Cortex of kidney (tissue), 1 donor: ENCODE results near the gene PNMA1.

Experiments
- DNase-seq: peaks from one replicate; lab custom pipeline; 2025; lab: John Stamatoyannopoulos, UW

PNMA1 gene, protein sequence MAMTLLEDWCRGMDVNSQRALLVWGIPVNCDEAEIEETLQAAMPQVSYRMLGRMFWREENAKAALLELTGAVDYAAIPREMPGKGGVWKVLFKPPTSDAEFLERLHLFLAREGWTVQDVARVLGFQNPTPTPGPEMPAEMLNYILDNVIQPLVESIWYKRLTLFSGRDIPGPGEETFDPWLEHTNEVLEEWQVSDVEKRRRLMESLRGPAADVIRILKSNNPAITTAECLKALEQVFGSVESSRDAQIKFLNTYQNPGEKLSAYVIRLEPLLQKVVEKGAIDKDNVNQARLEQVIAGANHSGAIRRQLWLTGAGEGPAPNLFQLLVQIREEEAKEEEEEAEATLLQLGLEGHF

DNA sequence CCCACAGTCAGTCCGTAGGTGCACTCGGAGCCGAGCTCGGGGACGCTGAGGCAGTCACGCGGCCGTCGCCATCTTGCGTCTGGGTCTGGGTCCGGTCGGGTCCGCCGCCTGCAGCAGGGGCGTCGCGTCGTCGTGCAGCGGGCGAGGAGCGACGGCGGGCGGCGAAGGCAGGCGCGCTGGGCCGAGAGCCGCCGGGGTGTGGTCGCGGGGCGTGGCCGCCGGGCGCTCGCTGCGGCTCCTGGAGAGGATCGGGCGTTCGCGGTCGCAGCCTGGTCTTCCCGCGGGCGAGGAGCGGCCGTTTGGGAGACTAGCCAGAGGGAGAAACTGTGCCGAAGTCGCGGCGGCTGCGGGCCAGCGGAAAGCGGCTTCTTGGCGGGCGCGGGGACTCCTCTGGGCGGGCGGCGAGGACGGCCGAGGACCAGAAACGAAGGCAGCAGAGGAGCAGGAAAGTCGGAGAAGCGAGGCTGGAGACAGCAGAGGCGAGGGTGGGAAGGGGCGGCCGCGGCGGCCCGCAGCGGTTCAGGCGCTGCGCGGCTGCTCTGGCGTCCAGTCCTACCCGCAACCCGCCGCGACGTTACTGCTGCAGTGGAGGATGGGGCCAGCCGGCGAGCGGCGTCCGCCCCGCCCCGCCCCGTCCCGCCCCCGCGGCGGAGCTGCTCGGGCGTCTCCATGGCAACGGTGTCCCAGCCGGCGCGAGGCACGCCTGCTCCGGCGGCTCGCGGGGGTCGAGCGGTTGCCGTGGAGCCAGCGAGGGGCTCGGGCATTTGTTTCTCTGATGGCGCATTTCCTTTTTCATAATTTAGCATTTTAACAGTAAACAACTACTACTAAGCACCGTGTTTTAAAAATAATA is at the start of gene PNMA1:
Gene PNMA1 (minus strand): TSS at position 582 of the 853 bp plus-strand sequence. CDS start 745 bp downstream, outside the sequence.
- peak; percentile 56 for DNase-seq

DNA sequence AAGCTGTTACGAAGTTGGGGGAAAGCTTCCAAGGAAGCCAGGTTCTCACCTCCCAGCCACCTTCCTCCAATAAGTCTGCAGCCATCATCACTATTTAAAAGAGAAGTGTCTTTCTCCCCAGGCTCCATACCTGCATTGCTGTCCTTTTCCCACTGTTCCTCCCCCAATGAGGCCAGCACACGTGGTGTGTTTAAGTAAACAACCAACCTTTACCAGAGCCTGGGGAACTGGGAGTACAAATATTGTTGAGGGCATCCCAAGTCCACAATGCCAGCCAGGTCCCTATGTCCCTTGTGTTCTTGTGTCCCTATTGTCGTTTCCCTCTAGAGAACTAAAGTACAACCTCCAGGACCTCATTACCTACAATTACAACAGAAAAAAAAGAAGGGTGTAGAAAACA is 49.2 kb upstream of the PNMA1 start:
- DNase-seq: no peak

DNA sequence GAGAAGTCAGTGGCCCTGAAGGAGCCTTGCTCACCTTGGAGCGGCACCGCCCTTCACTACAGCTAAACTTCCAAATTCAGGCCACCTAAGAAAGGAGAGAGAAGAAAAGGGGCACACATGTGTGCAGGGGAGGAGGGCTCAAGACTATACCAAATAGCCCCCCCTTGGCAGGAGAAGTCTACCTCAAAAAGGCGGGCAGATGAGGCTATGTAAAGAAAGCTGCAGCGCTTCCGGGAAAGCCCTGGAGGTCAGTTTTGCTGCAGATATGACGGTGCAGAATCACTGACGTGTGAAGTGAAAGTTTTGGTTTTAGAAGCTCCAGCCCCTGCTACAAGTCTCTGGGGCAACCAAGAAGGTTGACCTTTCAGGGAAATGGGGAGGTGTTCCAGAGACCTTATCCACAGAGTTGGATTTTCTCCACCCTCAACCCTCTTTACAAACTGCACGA is 48.2 kb upstream of the PNMA1 start:
- no peak for DNase-seq

DNA sequence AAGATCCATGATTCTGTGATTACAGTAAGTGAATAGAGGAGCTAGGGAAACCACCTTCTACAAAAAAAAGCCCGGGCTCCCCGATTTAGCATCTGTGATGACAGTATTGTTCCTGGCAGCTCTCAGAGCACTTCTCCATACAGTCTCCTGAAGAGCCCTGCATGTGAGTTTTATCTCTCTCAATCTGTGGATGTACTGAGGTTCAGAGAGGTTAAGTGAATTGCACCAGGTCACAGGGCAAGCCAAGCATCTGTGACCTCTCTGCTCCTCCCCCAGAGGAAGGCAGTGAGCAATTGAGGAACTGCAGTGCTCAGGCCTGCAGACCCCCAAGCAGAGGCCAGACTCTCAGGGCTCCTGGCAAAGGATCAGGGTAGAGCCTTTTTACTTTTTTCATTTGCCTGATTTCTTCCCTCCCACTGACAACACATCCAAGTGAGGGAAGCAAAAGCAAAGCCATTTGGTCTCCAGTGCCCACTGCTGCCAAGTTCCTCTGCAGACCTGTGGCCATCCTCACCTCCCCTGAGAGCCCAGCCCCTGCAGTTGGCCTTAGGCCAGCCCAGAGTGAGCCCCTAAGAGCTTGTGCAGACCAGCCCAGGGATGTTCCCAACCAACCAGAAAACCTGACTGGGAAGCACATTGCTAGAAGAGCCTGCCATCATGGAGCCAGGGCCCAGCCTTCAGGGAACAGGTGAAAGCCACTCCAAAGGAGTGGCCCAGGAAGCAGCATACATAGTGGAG is 47.6 kb upstream of the PNMA1 start:
- DNase-seq: no peak

DNA sequence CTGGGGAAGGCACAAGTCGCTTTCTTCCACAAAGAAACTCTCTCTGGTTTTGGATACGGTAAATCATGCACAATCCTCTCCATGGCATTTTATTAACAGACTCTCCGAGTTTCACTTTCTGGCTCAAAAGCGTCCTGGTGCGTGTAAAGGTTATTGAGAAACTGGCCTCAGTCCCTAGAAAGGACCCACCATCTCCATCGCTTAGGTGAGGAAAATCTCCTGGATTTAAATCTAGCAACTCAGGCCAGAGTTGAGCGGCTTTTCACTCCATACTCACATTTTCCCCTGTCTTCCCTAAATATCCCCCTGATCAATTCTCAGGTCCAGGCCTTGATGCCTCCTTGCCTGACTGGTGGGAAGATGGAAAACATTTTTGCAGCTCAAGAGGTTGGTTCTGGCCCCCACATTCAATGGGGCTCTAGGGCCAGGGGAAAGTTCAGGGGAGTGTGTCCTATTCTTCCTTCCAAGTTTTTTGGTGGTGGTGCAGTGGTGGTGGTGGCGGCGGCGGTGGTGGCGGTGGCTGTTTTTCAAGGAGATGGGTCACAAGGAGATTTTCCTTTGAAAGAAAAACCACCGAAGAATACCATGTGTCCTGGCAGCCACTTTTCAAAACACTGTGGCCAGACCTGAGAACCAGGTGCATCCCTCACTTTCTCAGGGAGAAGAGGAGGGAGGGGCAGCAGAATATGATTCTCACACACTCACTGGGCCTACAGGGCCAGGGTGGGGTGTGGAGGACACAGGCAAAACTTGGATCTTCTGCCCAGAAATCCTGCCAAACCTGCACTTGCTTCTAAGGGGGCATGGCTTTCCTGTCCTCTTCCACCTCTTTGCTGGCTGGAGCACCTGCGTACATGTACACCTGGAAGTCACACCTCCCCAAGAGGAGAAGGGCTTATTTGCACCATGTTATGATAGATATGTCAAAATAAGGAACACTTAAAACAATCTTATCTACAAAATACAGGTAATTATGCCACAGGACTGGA is 46.7 kb upstream of the PNMA1 start:
- no peak for DNase-seq

DNA sequence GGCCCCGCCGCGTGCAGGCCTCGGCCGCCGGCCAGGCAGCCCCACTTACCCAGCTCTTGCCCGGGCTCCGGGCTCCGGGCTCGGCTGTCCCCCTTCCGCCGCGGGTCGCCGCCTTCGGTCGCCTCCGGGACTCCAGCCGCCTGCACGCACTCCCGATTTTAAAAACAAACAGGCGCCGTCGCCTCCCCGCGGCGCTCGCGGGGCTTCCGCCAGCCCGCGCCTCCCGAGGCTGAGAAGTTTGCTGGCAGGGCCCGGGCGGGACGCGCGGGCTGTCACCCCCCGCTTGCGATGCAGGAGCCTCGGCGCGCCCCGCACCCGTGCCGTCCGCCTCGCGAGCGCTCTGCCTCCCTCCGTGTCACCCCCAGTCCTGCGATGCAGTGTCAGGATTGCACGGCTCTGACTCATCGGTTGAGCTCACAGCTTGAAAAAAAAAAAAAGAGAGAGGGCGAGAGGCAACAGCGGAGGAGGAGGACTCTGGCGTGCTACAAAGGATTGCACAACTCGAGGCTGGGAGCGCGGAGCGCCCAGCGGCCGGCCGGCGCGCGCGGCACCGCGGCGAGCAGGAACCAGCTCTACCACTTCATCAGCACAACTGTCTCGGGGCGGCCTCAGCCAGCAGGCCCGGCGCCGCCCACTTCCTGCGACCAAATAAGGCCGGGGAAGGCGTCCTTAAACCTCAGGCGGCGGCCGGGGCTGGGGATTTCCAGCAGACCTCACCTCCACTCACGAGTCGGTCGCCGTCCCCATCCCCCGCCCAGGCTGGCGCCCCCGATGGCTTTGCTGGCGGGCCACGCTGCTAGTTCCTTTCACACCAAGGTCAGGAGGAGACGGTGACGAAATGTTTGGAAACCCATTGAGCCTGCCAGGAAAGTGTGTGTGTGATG is 45.8 kb upstream of the PNMA1 start:
- peak; percentile 31 for DNase-seq

DNA sequence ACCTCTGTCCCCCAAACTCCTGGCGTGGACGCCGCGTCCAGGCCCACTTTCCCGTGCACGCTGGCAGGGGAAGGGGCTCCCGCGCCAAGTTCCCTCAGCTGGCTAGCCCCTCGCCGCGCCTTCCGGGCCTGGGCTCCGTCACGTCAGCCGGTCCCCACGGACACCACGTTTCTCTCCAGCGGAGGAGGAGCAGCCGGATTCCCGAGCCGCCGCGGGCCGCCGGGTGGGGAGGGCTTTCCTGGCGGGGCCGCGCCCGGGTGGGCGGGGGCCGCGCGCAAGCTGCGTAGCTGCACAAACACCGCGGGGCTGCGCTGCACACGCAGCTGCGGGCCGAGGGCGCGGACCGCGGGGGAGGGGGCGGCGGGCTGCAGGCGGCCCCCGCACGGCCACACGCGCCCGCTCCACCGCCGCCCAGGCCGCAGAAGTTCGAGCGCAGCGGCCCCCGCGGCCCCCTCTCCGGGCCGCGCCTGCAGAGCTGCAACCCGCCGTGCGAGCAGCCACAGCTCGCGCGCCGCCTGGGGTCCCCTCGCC is 45.1 kb upstream of the PNMA1 start:
- DNase-seq: peak; percentile 40

DNA sequence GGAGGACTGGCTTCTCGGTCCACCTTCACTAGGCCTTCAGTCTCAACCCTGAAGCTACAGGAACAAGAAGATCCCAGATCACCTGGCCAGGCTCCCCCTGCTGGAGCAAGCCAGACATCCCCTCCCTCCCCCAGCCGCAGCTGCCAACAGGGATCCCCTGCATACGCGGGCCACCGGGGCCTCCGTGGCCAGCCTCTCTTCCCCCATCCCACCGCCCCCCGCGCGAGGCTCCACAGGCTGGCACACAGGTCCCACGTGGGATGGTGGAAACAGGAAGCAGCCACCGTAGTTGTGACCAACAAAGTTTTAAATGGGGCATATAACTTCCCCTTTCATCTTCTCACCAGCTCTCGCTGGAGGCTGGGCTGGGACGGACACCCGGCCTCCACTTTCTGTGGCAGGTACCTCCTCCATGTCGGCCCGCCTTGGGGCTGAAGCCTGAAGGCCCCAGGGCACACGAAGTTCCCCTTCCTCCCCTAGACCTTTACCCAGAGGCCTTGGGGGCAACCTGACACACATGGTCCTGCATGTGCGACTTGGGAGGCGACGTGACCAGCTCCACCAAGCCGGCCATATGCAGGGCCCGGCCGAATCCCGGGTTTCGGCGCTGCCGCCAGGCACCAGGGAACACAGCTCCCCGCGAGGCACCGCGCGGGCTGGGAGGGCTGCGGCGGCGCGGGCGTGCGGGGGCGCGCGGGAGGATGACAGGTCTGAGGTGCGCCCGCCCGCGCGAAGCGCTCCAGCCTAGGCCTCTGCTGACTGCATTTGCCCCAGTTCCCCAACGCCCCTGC is 44.4 kb upstream of the PNMA1 start:
- DNase-seq: peak; percentile 35

DNA sequence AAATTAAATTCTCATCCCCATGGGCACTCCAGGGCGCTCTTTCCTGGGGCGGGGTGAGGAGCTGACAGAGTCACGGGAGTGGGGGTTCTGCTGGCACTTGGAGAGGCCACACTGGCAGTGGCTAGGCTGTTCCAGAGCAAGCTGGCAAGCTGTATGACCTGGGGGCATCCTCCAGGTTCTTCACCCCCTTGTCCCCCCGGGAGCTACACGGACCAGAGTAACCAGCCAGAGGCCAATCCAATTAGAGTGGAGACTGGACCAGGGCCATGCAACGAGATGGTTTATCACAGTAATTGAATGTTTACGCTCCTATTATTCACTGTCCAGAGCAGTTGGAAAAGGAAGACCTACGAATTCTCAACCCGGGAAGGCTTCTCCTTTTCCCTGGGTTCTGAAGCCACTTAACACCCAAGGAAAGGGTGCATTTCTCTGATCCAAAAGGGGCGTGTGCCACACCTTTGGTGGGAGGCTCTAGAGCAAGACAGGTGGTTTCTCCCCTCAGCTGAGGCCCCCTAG is 43.8 kb upstream of the PNMA1 start:
- DNase-seq: no peak

DNA sequence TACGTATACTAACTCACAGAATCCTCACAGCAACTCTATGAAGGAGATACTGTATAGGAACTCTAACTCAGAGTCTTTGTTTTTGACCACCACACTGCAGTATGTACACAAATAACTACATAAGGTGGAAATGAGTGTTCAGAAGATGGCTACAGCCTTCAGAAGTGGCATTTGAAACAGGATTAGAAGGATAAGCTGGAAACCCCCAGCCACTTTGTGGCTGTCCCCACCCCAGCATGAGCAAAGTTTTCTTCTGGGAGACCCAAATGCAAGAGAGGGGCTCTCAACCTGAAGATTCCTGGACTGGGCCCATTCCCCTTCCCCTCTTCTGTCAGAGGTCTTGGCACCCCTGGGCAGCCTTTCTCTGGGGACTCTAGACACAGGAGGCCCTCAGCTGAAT is 43.2 kb upstream of the PNMA1 start:
- no peak for DNase-seq

DNA sequence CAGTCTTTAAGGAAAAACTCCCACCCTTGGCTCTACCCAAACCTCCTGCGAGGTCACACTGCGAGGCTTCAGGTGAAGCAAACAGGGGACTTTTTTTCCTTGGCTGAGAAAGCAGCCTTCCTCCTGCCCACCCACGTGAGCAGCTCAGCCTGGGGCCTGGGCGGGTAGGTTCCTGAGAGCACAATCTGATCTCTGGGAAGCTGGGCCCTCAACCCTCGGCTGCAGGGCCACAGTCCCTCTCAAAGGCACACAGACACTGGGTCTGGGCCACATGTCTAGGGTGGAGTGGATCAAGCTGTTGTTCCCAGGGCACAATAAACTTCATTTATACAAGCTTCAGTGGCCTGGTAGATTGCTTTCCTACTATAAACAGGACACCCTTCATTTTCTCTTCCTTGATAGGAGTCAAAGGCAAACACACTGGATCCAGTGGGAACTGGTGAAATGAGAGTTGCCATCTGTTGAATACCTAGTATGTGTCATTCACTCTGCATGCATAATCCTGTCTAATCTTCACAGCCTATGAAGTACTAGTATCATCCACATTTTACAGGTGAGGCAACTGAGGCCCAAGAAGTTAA is 41.3 kb upstream of the PNMA1 start:
- no peak for DNase-seq

DNA sequence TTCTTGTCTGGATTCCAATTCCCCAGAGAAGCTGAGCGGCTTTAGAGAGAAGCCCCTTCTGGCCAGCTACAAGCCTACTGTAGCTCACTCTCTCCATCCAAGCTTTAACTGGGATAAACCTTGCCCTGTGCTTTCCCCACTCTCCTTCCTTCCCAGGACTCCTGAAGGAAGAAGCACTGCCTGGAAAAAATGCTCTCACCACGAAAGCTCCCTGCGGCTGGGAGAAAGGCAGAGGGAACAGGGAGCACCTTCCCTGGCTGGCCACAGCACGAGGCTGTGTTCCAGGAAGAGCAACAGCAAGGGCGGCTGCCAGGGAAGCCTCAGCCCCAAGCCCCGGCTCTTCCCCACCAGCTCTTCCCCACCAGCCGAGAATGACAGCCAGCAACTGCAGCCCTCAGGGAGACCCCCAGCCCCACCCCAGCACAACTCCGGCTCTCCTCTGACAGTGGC is 40.8 kb upstream of the PNMA1 start:
- no peak for DNase-seq

DNA sequence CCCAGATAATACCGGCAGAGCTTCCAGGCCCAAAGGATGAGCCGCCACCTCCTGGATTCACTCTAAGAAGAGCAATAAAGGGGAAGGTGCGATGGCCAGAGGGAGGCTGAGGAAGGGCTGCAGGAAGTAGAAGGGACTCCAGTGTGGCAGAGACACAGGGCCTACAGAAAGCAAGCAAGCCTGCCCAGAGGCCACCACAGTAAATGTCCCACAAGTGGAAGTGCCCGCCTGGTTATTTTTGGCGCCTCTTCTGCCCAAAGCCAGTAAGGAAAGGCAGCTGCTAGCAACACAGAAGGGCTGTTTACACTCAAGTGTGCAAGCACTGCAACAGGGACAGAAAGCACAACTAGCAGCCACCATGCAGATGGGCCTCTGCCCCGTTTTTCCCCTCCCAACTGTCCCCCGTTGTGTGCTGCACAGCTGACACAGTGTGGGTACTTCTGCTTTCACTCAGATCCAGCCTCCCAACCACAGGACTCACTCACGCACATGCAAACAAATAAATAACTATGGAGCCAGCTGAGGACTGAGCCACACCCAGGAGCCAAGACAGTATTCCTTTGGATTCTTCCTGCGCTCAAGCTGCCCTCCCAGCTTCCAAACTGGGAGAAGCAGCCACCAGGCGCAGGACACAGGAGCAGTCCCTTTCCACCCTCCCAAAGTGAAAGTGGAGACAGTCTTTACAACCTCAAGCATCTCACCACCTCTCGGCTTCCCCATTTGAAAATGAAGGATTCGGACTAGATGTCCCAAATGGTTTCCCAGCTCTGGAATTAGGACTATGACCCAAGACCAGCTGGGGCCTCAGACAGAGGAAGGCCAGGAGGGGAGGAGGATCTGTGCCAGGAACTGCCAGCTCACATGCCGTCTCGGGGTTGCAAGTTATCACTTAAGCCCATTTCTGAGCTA is 40.0 kb upstream of the PNMA1 start:
- DNase-seq: no peak

DNA sequence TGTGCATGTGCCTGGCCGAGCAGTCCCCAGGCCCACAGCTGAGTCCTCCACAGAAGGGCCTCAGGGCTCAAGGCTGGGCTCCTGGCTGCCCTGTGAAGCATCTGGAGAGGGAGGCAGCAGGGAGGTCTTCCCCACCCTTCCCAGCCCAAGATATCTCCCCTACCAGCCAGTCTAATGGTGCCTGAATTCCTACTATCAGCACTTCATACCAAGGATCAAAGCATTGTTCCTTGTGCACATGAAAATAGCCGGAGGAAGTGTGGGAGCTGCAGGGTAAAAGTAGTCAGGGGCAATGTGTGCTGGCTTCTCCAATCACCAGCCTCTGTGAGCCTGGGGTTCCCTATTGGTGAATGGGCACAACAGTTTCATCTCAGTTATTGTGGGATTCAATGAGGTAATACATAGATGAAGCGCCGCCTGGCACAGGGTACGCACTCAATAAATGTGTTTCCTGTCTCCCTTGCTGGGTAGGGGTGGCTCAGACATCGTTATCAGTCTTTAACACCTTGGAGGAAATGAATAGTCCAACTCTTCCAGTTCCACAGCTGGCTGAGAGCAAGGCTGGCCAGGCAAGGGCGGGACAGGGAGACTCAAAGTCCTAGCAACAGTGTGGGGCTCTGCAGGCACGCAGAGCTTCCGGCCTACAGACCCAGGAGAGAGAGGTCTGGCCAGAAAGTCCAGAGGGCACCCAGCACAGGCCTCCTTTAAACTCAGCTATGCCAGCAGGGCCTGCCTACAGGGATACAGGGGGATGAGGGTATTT is 39.1 kb upstream of the PNMA1 start:
- no peak for DNase-seq

DNA sequence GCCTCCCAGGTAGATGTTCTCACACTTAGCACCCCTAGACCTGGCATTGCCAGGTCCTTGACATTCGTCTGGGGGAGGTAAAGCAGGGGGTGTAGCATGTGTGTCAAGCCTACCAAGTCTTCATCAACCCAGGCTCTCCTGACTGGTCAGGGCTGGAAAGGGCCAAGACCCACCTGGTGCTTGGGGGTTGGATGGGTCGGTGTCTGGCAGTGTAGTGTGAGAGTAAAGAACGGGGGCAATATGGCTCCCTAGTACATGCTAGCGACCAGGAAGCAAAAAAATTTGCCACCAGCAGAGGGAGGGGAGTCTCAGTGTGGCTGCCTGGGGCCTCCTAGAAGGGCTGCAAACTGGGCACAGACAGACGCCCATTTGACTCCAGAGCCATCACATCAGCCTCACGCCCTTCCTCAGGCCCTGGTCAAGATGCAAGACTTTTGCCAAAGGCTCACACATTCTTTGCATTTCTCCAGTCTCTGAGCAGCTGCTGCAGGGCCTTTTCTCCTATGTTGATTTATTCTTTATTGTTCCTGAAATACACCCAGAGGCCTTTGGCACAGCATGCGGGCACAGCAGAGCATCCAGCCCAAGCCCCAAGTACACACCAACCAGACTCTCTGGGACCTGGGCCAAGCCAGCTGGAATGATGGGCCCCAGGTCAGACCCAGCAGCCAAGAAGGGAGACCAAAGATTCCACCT is 38.3 kb upstream of the PNMA1 start:
- no peak for DNase-seq

DNA sequence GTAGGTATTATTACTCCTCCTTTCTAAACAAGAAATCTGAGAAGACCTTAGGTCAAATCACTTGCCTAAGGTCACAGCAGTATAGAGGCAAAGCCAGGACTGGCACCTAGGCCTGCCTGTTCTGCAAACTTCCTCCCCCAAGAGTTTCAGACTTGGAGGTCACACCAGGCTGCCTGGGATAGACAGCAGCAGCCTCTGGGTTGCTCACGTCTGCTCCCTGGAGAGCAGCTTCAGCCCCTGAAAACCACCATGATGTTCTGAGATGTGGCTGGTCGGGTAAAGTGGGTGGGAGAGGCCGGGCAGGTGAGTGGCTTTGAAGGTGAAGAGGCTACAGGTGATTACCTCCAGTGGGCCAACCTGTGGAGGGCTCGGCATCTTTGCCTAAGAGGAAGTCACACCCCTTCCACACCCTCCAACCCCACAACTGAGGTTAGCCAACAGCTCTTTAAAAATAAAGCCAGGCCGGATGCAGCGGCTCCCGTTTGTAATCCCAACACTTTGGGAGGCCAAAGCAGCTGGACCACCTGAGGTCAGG is 37.0 kb upstream of the PNMA1 start:
- no peak for DNase-seq
